Measurements from ENCODE around the gene CSKMT.
A peak's percentile ranks its signal among the peaks of the same experiment; 100 is the strongest.
"Not testable (repeated sequence)": the region's sequence is repeated elsewhere in the genome, so short reads cannot be mapped to it uniquely, and the experiment has no call there.

Gene CSKMT, protein sequence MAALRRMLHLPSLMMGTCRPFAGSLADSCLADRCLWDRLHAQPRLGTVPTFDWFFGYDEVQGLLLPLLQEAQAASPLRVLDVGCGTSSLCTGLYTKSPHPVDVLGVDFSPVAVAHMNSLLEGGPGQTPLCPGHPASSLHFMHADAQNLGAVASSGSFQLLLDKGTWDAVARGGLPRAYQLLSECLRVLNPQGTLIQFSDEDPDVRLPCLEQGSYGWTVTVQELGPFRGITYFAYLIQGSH

DNA sequence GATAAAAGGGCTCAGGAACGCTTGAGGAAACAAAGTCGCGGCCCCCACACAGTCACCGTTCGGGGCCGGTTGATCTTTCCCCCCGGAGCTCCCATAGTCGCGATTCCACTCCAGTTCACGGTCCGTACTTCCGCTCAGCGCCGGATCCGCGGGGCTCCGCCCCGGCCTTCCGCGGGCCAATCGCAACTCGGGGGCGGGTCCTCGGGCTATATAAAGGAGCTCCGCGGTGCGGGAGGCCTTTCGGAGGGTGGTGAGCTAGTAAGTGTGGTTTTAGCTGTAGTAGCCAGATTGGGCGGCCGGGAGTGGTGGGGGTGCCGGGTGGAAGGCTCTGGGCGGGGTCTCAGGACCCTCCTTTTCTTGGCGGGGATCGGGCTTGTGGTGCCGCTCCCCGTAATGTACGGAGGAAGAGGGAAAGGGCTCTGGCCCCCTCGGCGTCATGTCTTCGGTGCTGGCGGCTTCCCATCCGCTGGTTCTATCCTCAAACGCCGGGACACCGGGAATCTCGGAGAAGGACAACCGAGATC is at the start of gene CSKMT, which contains the start of gene C11orf98:
TSS of gene CSKMT (plus strand) at position 238 of the 524 bp plus-strand sequence. CDS start 568 bp downstream, outside the sequence.
TSS of gene C11orf98 (minus strand) at position 136 of the 524 bp plus-strand sequence. CDS start at position 95, 41 bp downstream.
- peak; percentile 90 to 96 (median 94) for DNase-seq

DNA sequence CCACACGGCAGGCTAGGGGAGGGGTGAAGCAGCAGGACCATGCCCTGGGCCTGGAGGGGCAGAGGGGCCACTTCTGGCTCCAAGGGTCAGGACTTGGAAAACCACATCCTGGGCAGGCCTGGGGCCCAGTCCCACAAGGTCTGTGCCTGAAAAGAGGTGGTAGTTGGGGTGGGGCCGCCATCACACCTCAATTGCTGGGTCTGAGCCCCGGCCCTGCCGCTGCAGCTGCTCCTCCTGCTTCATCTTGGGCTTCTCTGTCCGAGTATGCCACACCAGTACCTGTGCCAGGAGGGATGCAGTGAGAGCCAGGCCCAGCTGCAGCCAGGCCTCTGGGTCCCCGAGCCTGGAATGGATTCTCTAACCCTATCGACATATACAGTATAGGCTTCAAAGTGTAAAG is 49.6 kb upstream of the CSKMT start:
- no peak for DNase-seq

DNA sequence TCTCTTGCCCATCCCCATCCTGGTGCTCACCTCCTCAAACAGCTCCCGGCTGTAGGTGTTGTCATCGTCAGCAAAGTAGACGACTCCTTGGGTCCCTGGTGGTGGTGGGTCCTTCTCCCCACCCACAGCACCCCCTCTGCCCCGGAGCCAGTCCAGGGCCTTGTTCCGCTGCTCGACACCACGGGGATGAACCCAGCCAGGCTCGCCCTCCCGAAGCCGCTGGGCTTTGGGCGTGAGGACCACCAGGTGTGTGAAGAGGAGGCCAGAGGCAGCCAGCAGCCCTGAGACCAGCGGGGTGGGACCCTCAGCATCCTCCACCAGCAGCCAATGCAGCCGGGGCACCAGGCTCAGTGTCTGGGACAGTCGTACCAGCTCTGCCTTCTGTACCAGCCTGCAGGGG is 48.2 kb upstream of the CSKMT start:
- not testable (repeated sequence) for DNase-seq

DNA sequence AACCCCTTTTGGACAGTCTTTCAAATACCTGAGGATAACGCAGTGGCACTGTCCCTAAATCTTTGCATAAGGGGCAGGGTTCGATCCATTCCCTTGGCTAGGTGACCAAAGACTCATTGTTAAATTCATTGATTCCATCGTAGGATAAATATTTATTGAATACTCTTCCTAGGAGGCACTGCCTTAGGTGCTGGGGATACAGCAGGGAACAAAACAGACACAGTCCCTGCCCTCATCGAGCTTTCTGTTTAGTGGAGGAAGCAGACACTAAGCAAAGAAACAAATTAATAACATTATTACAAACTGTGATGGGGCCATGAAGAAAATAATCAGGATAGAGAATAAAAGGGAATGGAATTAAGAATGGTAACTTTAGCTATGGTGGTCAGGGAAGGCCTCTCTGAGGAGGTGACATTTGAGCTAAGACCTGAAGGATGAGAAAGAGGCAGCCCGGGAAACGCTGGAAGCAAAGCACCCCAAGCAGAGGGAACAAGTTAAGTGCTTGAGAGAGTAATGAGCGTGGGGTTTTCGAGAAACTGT is 44.0 kb upstream of the CSKMT start:
- DNase-seq: no peak

DNA sequence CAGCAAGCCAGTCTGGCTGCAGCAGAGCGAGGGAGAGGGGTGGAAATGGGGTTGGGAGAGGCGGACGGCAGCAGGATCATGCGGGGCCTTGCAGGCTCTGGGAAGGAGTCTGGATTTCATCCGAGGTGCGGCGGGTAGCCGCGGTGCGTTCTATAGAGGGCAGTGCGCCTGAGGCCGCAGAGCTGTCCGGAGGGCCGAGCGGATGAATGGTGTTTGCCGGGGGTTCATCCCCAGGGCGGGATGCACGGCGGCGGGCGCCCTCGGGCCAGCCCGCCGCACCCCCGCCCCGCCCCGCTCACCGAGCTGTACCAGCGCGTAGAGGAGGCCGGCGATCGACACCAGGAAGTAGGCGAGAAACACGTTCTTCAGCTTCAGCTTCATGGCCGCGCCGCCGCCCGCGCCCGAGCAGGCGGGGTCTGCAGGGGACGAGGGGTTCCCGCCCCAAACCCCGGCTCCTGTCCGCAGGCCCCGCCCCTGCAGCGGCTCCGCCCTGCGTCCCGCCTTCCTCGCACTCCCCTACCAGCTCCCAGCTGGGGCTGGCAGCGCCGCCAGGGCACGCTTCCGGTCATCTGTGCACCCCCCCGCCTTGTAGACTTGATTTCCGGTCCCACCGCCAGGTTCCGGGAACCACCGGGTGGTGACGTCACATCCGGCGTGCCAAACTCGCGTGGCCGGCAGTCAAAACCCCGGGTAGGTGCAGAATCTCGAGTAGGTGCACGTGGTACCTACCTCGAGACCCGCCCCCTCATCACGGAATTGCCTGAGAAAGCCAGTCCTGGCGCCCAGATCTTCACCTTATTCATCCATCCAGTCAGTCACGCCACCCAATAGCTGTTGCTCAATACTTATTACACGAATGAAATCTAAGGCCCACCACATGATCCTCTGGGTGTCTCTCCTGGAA is 43.3 kb upstream of the CSKMT start, which contains the start of gene B3GAT3:
TSS of gene B3GAT3 (minus strand) at position 420 of the 904 bp plus-strand sequence. CDS start at position 381, 39 bp downstream.
- peak; percentile 91 to 96 (median 93) for DNase-seq

DNA sequence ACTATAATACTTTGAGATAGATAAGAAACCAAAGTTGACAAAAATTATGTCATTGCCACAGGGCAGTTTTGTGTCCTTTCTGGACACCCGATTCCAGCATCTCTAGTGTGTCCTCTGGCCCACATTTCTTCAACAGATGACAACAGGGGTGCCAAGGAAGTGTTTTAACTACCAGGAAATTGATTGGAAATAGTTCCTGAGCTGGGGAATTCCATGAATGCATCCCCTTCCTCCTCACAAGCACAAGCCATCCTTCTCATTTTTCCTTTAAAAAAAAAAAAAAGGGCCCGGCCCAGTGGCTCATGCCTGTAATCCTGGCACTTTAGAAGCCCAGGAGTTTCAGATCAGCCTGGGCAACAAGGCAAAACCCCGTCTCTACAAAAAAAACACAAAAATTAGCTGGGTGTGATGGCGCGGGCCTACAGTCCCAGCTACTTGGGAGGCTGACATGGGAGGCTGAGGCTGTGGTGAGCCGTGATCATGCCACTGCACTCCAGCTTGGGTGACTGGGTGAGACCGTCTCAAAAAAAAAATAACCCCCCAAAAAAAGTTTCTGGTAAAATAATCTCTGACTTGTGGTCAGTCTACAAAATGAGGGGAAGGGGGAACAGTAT is 42.5 kb upstream of the CSKMT start:
- DNase-seq: peak in 1 of 6 experiments; percentile 12

DNA sequence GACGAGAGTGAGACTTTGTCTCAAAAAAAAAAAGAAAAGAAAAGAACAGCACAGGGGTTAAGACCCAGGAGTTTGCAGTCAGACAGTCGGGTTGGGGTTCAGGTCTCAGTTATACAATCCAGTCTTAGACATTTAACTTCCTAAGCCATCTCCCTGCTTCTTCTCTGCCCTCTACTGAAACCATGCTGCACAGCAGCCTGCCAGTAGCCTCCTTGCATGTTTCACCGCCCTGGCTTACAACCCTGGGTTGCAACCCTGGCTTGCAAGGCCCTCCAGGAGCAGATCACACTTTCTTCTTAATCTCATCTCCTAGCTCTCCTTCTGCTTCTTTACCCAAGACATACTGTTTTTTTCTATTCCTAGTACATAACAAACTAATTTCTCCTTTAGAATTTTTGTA is 37.4 kb upstream of the CSKMT start:
- DNase-seq: no peak

DNA sequence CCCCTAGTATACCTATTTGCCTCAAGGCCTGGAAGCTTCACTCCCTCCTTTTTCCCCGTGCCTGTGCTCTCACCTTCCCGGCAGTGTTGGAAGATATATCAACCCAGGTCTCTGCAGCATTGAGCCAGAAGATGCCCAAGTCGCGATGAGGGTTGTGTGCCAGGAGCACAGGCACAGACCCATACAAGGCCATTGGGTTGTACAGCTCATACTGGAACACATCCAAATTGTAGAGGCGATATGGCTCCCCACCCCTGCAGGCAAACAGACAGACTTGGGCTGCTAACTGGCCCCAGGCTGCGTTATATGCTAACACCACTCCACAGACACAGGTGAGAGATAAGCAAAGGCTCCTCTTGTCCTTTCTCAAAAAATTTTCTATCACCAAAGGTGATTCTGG is 32.6 kb upstream of the CSKMT start:
- no peak for DNase-seq

DNA sequence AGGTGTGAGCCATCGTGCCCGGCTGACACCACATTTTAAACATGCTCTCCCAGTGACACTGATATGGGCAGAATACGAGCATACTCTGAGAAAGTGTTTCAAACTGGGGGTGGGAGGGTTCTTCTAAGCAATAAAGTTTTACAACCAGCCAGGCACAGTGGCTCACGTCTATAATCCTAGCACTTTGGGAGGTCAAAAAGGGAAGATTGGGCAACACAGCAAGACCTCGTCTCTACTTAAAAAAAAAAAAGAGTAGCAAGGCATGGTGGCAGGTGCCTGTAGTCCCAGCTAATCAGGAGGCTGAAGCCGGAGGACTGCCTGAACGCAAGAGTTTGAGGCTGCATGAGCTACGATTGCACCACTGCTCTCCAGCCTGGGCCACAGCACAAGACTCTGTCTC is 20.9 kb upstream of the CSKMT start:
- DNase-seq: no peak

DNA sequence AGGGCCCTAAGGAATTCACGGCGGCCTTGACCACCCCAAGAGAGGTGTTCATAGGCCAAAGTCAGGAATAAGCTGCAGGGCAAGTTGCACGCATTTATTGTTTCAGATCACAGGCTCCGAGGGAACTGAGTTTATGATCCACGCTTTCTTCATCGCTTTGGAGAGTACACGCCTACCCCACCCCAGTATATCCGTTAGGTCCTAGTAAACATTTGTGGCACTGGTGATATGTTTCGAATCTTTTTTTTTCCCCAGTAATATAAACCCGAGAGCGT is 19.5 kb upstream of the CSKMT start:
- peak in 1 of 6 experiments; percentile 27 for DNase-seq

DNA sequence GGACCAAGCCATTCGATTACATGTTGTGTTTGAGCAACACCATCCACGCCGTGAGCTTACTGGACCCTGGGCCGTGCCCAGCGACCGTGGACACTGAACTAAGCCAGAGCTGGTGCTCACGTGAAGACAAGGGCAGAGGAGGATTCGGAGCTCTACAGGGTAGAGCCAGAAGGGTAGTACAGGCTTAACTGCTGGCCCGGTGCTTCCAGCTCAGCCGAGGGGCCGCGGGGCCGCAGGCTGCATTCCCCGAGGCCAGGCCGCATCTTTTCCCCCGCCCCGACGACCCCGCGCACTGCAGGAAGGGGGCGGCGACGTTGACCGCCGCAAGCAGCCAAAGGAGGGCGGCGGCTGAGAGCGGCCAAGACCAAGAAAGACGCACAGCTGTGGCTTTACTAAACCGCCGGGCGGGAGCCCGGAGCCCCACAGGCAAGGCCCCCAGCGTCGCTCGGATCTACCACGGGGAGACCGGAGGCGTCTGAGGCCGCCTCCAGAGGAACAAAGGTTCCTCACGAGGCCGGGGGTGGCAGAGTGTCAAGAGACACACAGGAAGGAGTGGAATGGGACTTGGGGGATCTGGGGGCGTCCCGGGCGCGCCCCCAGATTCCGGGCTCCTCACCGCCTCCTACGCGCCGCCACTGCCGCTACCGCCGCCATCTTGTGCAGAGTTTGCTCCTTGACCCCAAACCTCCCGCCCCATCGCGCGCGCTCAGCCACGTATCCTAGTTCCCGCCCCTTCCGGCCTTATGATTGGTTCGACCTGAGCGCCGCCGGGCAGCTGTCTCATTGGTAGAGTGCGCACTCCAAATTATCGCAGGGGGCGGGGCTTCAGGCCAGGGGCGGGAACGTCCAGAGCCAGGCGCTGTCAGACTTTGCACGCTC is 18.9 kb upstream of the CSKMT start, which contains the start of gene GANAB:
TSS of gene GANAB (minus strand) at position 668 of the 879 bp plus-strand sequence. CDS start at position 654, 14 bp downstream.
- peak; percentile 93 to 98 (median 96) for DNase-seq

DNA sequence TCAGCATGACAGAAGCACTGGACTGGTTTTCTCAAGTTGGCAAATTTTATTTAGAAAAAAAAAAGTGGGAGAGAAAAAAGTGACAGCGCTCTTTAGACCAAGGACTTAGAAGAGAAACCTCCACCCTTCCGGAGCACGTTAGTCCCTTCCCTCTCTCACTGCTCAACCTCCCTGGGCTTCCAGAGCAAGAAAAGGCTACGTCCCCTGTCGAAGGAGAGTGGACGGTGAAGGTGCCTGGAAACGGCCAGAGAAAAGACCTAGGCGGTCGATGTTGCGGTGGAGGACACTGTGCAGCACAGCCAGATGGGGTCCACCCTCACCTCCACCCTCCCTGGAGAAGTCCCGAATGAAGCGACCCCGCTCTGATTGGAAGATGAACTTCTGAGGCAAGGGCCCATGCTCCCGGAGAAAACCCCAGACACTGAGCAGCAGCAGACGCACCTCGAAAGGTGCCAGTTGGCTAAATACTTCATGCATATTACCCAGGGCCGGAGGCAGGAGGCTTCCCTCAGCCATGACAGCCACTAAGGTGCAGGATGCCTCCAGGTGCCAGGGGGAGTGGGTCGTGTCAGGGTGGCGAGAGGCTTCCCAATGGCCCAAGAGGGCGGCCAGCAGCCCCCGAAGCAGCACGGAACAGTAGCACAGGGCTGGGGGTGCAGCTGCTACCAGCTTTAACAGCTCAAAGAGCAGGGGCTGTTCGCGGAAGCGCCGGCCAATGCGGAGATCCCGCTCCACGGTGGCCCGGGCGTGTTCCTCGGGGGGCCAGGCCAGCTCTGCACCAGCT is 18.1 kb upstream of the CSKMT start:
- DNase-seq: no peak

DNA sequence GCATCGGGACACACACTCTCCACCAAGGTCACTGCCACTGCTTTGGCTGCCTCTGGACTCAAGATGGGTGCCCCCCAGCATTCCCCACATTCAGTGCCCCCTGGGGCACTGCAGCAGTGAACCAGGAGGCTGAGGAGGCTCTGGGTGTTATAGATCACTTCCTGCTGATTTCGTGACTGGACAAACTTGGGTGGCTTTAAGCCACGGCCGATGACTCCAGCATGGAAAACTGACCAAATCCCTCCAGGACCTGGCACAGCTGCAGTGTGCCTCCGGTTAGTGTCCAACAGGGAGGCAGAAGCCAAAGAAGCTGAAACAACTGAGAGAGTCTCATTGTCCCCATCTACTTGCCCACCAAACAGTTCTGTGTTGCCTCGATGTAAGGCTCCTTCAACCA is 17.5 kb upstream of the CSKMT start:
- DNase-seq: no peak

DNA sequence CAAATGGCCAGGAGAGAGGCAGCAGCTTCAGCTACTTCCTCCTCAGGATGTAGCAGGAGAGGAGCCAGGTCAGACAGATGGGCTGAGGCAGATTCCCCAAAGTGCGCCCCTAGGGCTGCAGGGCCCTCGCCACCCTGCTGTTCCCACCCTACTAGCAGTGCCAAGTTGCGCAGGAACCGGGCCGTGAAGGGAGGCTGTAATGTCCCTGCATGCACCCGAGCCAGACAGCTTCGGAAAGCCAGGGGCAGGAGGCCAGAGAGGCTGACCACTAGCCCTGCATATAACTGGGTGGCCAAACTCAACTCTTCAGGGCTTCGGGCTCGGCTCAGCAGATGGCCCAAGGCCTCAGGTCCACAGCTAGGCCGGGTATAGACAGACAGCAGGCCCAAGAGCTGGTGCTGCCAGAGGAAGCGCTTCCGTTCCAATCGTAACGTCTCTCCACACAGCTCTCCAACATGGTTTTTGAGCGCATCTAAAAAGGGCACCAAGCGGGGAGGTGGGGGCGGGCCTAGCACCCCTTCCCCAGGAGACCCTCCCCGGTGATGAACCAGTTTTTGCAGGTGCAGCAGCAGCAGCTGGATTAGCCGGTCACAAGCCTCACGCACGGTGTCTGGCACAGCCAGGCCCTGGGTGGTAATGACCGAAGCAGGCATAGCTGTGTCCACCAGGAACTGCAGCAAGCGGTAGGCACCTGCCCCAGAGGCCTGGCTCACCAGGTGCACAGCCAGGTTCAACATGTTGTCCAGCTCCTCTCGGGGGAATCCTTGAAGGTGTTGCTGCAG is 16.7 kb upstream of the CSKMT start:
- no peak for DNase-seq

DNA sequence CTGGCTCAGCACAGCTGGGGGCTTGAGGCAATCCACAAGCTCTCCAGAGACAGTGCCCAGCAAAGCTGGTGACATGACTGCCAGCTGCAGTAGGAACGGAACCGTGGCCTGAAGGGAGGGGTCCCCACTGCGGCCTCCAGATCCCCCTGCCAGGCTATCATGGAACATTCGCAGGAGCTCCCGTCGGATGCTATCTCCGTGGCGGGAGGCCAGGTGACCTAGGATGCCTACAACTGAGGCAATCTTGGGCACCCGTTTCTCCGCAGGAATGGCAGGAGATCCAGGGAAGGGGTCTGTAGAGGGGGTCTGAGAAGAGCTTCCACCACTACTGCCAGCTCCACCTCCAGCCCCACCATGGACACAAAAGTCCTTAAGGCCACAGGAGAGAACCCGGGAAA is 16.1 kb upstream of the CSKMT start:
- no peak for DNase-seq

DNA sequence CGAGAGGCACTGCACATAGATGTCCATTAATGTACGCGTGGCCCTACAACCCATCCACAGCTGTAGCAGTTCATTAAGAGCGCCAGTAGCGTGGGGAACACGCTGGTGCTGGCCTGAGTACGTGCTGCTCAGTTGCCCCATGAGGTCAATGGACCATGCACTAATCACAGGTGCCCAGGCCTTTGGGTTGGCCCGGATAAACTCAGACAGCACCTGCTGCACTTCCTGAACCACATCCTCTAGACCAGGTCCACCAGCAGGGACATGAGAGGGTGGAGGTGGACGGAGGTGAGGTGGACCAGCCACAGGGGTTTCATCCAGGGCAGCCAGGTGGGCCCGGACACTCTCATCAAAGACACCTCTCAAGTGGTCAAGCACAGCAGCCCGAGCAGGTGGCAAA is 15.6 kb upstream of the CSKMT start:
- no peak for DNase-seq

DNA sequence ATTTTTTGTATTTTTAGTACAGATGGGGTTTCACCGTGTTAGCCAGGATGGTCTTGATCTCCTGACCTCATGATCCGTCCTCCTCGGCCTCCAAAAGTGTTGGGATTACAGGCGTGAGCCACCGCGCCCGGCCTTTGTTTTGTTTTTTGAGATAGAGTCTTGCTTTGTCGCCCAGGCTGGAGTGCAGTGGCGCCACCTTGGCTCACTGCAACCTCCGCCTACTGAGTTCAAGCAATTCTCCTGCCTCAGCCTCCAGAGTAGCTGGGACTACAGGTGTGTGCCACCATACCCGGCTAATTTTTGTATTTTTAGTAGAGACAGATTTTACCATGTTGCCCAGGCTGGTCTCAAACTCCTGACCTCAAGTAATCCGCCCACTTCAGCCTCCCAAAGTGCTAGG is 14.8 kb upstream of the CSKMT start:
- DNase-seq: not testable (repeated sequence)

DNA sequence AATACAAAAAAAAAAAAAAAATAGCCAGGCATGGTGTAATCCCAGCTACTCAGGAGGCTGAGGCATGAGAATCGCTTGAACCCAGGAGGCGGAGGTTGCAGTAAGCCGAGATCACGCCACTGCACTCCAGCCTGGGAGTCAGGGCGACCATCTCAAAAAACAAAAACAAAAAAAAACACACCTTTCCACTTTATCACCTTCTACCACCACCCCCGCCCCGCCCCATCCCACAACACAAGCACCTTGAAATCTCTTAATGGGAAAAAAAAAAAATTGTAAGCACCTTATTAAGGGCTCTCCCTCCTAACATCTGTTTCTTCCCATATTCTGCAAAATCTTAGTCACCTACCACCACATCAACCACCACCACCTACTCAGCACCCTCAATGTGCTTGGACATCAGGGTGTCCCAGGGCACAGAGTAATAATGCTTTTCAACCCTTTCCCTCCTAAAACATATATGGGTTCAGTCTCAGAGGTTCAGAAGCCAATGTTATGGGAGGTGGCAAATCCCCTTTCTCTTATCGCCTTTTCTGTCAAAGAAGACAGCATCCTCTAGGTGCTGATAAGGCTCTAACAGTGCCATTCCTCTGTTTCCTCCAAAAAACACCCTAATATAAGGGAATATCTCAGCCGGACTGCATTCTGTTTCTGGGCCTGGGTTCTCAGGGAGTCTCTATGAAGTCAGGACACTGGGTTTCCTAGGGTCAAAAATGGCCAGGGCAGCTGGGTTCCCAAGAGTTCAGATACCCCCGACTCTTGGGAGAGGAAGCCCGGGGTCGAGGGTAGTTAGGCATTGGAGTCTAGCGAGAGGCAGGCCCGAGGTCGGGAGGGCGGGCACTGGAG is 12.7 kb upstream of the CSKMT start:
- peak in 2 of 6 experiments; percentile 21 to 40 for DNase-seq

DNA sequence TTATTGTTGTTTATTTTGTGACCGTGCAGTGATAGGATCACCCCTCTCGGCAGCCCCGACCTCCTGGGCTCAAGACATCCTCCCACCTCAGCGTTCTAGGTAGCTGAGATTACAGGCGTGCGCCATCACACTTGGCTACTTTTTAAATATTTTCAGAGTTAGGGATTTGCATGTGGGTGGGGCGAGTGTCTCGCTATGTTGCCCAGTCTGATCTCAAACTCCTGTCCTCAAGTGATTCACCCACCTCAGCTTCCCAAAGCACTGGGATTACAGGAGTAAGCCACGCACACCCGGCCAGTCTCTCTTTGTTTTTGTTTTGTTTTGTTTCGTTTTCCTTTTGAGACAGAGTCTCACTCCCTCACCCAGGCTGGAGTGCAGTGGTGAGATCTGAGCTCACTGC is 10.8 kb upstream of the CSKMT start:
- no peak for DNase-seq

Measured in stimulated activated naive CD4-positive, alpha-beta T cell (primary cell).